Upper lobe of left lung (tissue), 4 donors: ENCODE data around the gene PEX11G.

ENCODE experiments used
- EP300 ChIP-seq, 4 donors: sonication (generic); formaldehyde crosslinking; IDR thresholded peaks; one replicate each; pipeline ENCODE4 v1.5.1; 2017; ENCODE audit warnings: antibody characterized with exemption in 4 of 4, control low read depth in 2 of 4
- TF ChIP-seq, protein P1 (sequence below), 6 experiments: fragments of 450-650 bp in 4 of 6; fragments of 200-600 bp in 2 of 6; sonication (generic) in 2 of 6; IDR thresholded peaks; one replicate each; pipeline ENCODE4 v1.5.1; 2016 to 2019; ENCODE audit warnings: antibody characterized with exemption in 6 of 6

DNA sequence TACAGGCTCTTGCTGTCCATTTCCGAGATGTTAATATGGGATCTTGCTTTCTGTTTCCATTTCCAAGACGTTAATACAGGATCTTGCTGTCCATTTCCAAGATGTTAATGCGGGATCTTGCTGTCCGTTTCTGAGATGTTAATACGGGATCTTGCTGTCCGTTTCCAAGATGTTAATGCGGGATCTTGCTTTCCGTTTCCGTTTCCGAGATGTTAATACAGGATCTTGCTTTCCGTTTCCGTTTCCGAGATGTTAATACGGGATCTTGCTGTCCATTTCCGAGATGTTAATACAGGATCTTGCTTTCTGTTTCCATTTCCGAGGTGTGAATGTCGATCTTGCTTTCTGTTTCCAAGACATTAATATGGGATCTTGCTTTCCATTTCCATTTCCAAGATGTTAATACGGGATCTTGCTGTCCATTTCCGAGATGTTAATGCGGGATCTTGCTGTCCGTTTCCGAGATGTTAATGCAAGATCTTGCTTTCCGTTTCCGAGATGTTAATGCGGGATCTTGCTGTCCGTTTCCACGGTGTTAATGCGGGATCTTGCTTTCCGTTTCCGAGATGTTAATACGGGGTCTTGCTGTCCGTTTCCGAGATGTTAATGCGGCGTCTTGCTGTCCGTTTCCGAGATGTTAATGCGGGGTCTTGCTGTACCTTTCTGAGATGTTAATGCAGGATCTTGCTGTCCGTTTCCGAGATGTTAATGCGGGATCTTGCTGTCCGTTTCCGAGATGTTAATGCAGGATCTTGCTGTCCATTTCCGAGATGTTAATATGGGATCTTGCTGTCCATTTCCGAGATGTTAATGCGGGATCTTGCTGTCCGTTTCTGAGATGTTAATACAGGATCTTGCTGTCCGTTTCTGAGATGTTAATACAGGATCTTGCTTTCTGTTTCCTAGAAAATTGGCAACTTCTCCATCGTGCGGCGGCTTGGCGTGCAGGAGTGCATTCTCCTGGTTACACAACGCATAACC lies 38.3 kb downstream of the PEX11G start:
- TF ChIP-seq, protein P1, sequence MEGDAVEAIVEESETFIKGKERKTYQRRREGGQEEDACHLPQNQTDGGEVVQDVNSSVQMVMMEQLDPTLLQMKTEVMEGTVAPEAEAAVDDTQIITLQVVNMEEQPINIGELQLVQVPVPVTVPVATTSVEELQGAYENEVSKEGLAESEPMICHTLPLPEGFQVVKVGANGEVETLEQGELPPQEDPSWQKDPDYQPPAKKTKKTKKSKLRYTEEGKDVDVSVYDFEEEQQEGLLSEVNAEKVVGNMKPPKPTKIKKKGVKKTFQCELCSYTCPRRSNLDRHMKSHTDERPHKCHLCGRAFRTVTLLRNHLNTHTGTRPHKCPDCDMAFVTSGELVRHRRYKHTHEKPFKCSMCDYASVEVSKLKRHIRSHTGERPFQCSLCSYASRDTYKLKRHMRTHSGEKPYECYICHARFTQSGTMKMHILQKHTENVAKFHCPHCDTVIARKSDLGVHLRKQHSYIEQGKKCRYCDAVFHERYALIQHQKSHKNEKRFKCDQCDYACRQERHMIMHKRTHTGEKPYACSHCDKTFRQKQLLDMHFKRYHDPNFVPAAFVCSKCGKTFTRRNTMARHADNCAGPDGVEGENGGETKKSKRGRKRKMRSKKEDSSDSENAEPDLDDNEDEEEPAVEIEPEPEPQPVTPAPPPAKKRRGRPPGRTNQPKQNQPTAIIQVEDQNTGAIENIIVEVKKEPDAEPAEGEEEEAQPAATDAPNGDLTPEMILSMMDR (IDR thresholded peaks at IDR 0.05) = no peak
- TF ChIP-seq EP300 (IDR thresholded peaks at IDR 0.05) = no peak
